SH-SY5Y (cell line): ENCODE data around the gene THSD4.

Experiments used
- GATA2 ChIP-seq: IDR thresholded peaks from 2 replicates; pipeline ENCODE4 v1.6.1; 2011; ENCODE audit warnings: mild to moderate bottlenecking, low read depth, low read length
- GATA3 ChIP-seq: IDR thresholded peaks from 2 replicates; pipeline ENCODE4 v1.6.1; 2011; ENCODE audit warnings: low read depth, mild to moderate bottlenecking, low read length, moderate library complexity

GRCh38 chr15:71080705-71081104, 34.6 kb upstream of the THSD4 start:
- TF ChIP-seq GATA2 (no peak), GATA3 (no peak)
